Stimulated activated CD4-positive, alpha-beta T cell treated with anti-CD3 and anti-CD28 coated beads, Interleukin-4, amount 100 ng/mL, for 1 hour (primary cell): ENCODE data around the gene NR3C2.
"Not testable (repeated sequence)": the region's sequence is repeated elsewhere in the genome, so short reads cannot be mapped to it uniquely, and the experiment has no call there.

Experiments
- DNase-seq: peaks from one replicate; pipeline ENCODE4 v3.0.0-alpha.2; 2020

NR3C2 gene

GRCh38 chr4:148364525-148364924 is 77.7 kb downstream of the NR3C2 start:
- DNase-seq = no peak

GRCh38 chr4:148359769-148360168 is 82.4 kb downstream of the NR3C2 start:
- DNase-seq = no peak

- no peak for DNase-seq
These were observed 86.6 kb downstream of the NR3C2 start for GRCh38 chr4:148355442-148356123.

- DNase-seq = no peak
These were observed 88.0 kb downstream of the NR3C2 start for GRCh38 chr4:148354186-148354585.

GRCh38 chr4:148353571-148353970 is 88.6 kb downstream of the NR3C2 start:
- no peak for DNase-seq

GRCh38 chr4:148349153-148349552 is 93.1 kb downstream of the NR3C2 start:
- DNase-seq = no peak

- DNase-seq = no peak
These were observed 95.6 kb downstream of the NR3C2 start for GRCh38 chr4:148346657-148347056.

GRCh38 chr4:148345509-148345908 is 96.7 kb downstream of the NR3C2 start:
- DNase-seq = no peak

GRCh38 chr4:148344941-148345340 is 97.3 kb downstream of the NR3C2 start:
- DNase-seq = no peak

- DNase-seq = no peak
These were observed 97.9 kb downstream of the NR3C2 start for GRCh38 chr4:148344352-148344751.

- DNase-seq = no peak
These were observed 100.0 kb downstream of the NR3C2 start for GRCh38 chr4:148341980-148342800.

- no peak for DNase-seq
These were observed 107.1 kb downstream of the NR3C2 start for GRCh38 chr4:148335133-148335532.

GRCh38 chr4:148333265-148333664 is 108.9 kb downstream of the NR3C2 start:
- DNase-seq = no peak

- DNase-seq = no peak
These were observed 109.7 kb downstream of the NR3C2 start for GRCh38 chr4:148332486-148332885.

GRCh38 chr4:148330724-148331123 is 111.5 kb downstream of the NR3C2 start:
- no peak for DNase-seq

- no peak for DNase-seq
These were observed 112.1 kb downstream of the NR3C2 start for GRCh38 chr4:148330161-148330560.

- no peak for DNase-seq
These were observed 112.5 kb downstream of the NR3C2 start for GRCh38 chr4:148329751-148330150.

- DNase-seq = no peak
These were observed 114.5 kb downstream of the NR3C2 start for GRCh38 chr4:148327683-148328082.

GRCh38 chr4:148323316-148323715 is 118.9 kb downstream of the NR3C2 start:
- not testable (repeated sequence) for DNase-seq

GRCh38 chr4:148315049-148315448 is 127.2 kb downstream of the NR3C2 start:
- no peak for DNase-seq

- no peak for DNase-seq
These were observed 129.2 kb downstream of the NR3C2 start for GRCh38 chr4:148312956-148313490.

- no peak for DNase-seq
These were observed 130.7 kb downstream of the NR3C2 start for GRCh38 chr4:148311526-148311925.

GRCh38 chr4:148310756-148311155 is 131.5 kb downstream of the NR3C2 start:
- no peak for DNase-seq

GRCh38 chr4:148305751-148306150 is 136.5 kb downstream of the NR3C2 start:
- DNase-seq = no peak
